Measurements from ENCODE around the gene ZFR2. TPM values are rescaled to one million over a fixed set of nuclear protein-coding genes. Genes with fewer than 3 reads are reported as not detected.

ZFR2 gene
- total and polyA plus RNA-seq, 4 experiments from 2014 or later: 1.2 to 4.1 (median 3.5) TPM

Other genes starting within 250 kb of the ZFR2 start
- 10 to 100 TPM; 44.0 to 50.4 TPM for gene CACTIN, start 242.2 kb downstream of the ZFR2 start, total RNA-seq
- 10 to 100 TPM in 1 of 2 donors, 1 to 10 TPM in 1; 4.4 to 16.1 TPM for gene CACTIN, start 242.2 kb downstream of the ZFR2 start, polyA plus RNA-seq
- gene PIP5K1C, start 168.6 kb downstream of the ZFR2 start, total RNA-seq: 10 to 100 TPM; 28.2 to 29.7 TPM
- gene PIP5K1C, start 168.6 kb downstream of the ZFR2 start, polyA plus RNA-seq: 10 to 100 TPM in 1 of 2 donors, 1 to 10 TPM in 1; 1.7 to 19.3 TPM
- gene TJP3, start 160.7 kb downstream of the ZFR2 start, total RNA-seq: 10 to 100 TPM; 20.2 to 21.1 TPM
- 10 to 100 TPM; 17.6 to 23.4 TPM for gene TJP3, start 160.7 kb downstream of the ZFR2 start, polyA plus RNA-seq
- 10 to 100 TPM; 83.4 to 86.3 TPM for gene APBA3, start 107.3 kb downstream of the ZFR2 start, total RNA-seq
- 10 to 100 TPM; 33.1 to 37.0 TPM for gene APBA3, start 107.3 kb downstream of the ZFR2 start, polyA plus RNA-seq
- 10 to 100 TPM; 36.7 to 38.6 TPM for gene MRPL54, start 106.4 kb downstream of the ZFR2 start, total RNA-seq
- 100 to 1,000 TPM; 102 to 107 TPM for gene MRPL54, start 106.4 kb downstream of the ZFR2 start, polyA plus RNA-seq
- not detected for gene RAX2, start 96.8 kb downstream of the ZFR2 start, total RNA-seq
- gene RAX2, start 96.8 kb downstream of the ZFR2 start, polyA plus RNA-seq: not detected
- gene MATK, start 82.7 kb downstream of the ZFR2 start, total RNA-seq: 1 to 10 TPM; 7.2 to 9.6 TPM
- gene MATK, start 82.7 kb downstream of the ZFR2 start, polyA plus RNA-seq: 10 to 100 TPM; 19.4 to 27.7 TPM
- not detected for gene ATCAY, start 11.6 kb upstream of the ZFR2 start, total RNA-seq
- not detected for gene ATCAY, start 11.6 kb upstream of the ZFR2 start, polyA plus RNA-seq
- gene NMRK2, start 64.0 kb upstream of the ZFR2 start, total RNA-seq: not detected
- not detected for gene NMRK2, start 64.0 kb upstream of the ZFR2 start, polyA plus RNA-seq
- gene DAPK3, start 102.1 kb upstream of the ZFR2 start, total RNA-seq: 10 to 100 TPM; 40.0 to 40.7 TPM
- gene DAPK3, start 102.1 kb upstream of the ZFR2 start, polyA plus RNA-seq: 10 to 100 TPM; 22.3 to 26.0 TPM
- gene EEF2, start 116.4 kb upstream of the ZFR2 start, total RNA-seq: 1,000 to 10,000 TPM; 2,286 to 2,389 TPM
- gene EEF2, start 116.4 kb upstream of the ZFR2 start, polyA plus RNA-seq: 100 to 1,000 TPM; 274 to 749 TPM
- gene PIAS4, start 138.7 kb upstream of the ZFR2 start, total RNA-seq: 10 to 100 TPM; 38.6 to 42.6 TPM
- gene PIAS4, start 138.7 kb upstream of the ZFR2 start, polyA plus RNA-seq: 1 to 10 TPM; 5.2 to 6.1 TPM
- gene ZBTB7A, start 197.9 kb upstream of the ZFR2 start, total RNA-seq: 10 to 100 TPM; 57.0 to 57.7 TPM
- gene ZBTB7A, start 197.9 kb upstream of the ZFR2 start, polyA plus RNA-seq: 10 to 100 TPM in 1 of 2 donors, 1 to 10 TPM in 1; 9.6 to 48.2 TPM